ENCODE data around the gene SEC23A.
A peak's percentile ranks its signal among the peaks of the same experiment; 100 is the strongest.
"Not testable (repeated sequence)": the region's sequence is repeated elsewhere in the genome, so short reads cannot be mapped to it uniquely, and the experiment has no call there.

Gene SEC23A

GRCh38 chr14:39102969-39103957 is at the start of gene SEC23A:
TSS of gene SEC23A (minus strand) at chr14:39103235. CDS start at chr14:39096118, 7,117 bp downstream.
- DNase-seq: peak; percentile 89

GRCh38 chr14:39145266-39145966 is 42.4 kb upstream of the SEC23A start:
- no peak for DNase-seq

- not testable (repeated sequence) for DNase-seq
Observed at GRCh38 chr14:39143226-39143625, 40.2 kb upstream of the SEC23A start.

GRCh38 chr14:39141623-39142022 is 38.6 kb upstream of the SEC23A start:
- DNase-seq: not testable (repeated sequence)

- no peak for DNase-seq
Observed at GRCh38 chr14:39140170-39140569, 37.1 kb upstream of the SEC23A start.

- no peak for DNase-seq
Observed at GRCh38 chr14:39138440-39138839, 35.4 kb upstream of the SEC23A start.

- not testable (repeated sequence) for DNase-seq
Observed at GRCh38 chr14:39137835-39138234, 34.8 kb upstream of the SEC23A start.

- DNase-seq: no peak
Observed at GRCh38 chr14:39122330-39123138, 19.5 kb upstream of the SEC23A start.

- DNase-seq: peak; percentile 95
Observed at GRCh38 chr14:39114073-39114838, 11.2 kb upstream of the SEC23A start, which contains the start of gene GEMIN2. TSS of gene GEMIN2 (plus strand) at chr14:39114323. CDS start at chr14:39114339, 16 bp downstream.

- no peak for DNase-seq
Observed at GRCh38 chr14:39113685-39114072, 10.6 kb upstream of the SEC23A start.

GRCh38 chr14:39109893-39110715 is 7.1 kb upstream of the SEC23A start:
- DNase-seq: no peak

- DNase-seq: no peak
Observed at GRCh38 chr14:39108791-39109190, 5.8 kb upstream of the SEC23A start.

- DNase-seq: no peak
Observed at GRCh38 chr14:39107591-39107996, 4.6 kb upstream of the SEC23A start.

GRCh38 chr14:39104078-39104801 is 1.2 kb upstream of the SEC23A start:
- not testable (repeated sequence) for DNase-seq

GRCh38 chr14:39102265-39102968 is 618 bp downstream of the SEC23A start:
- DNase-seq: no peak

- no peak for DNase-seq
Observed at GRCh38 chr14:39099748-39100147, 3.3 kb downstream of the SEC23A start.

- DNase-seq: not testable (repeated sequence)
Observed at GRCh38 chr14:39099215-39099614, 3.8 kb downstream of the SEC23A start.

- peak; percentile 7 for DNase-seq
Observed at GRCh38 chr14:39097159-39097558, 5.9 kb downstream of the SEC23A start.

GRCh38 chr14:39094515-39094914 is 8.5 kb downstream of the SEC23A start:
- DNase-seq: no peak

GRCh38 chr14:39091716-39092115 is 11.3 kb downstream of the SEC23A start:
- DNase-seq: no peak
